OCI-LY1 (cell line): ENCODE data around the gene ZBTB46.

Source experiments
- H2AFZ ChIP-seq: fragments of 200-600 bp; sonication (generic), shearing (Covaris generic); 2 replicates; pipeline ENCODE4 v1.6.0; 2014; ENCODE audit warnings: antibody characterized with exemption, mild to moderate bottlenecking, low read length
- H3F3A ChIP-seq: fragments of 200-600 bp; sonication (generic), shearing (Covaris generic); 2 replicates; pipeline ENCODE4 v1.6.0; 2014; ENCODE audit warnings: mild to moderate bottlenecking, antibody characterized with exemption, low read length, moderate library complexity; ENCODE audit not compliant: insufficient read depth
- H3K27ac ChIP-seq: fragments of 200-600 bp; sonication (generic); 2 replicates; pipeline ENCODE4 v1.5.1; 2014; ENCODE audit warnings: low read length, mixed run types, mild to moderate bottlenecking, low read depth; ENCODE audit not compliant: poor library complexity, severe bottlenecking
- H3K27me3 ChIP-seq: fragments of 200-600 bp; sonication (generic); 2 replicates; pipeline ENCODE4 v1.6.0; 2014; ENCODE audit warnings: antibody characterized with exemption, mild to moderate bottlenecking, low read length, moderate library complexity; ENCODE audit not compliant: insufficient read depth
- H3K36me3 ChIP-seq: fragments of 200-600 bp; sonication (generic); 2 replicates; pipeline ENCODE4 v1.6.1; 2014; ENCODE audit warnings: mild to moderate bottlenecking, antibody characterized with exemption, low read length, moderate library complexity, mixed read lengths; ENCODE audit not compliant: insufficient read depth
- H3K4me1 ChIP-seq: fragments of 200-600 bp; sonication (generic); 2 replicates; pipeline ENCODE4 v1.5.1; 2014; ENCODE audit warnings: mild to moderate bottlenecking, low read length, moderate library complexity; ENCODE audit not compliant: insufficient read depth, severe bottlenecking
- H3K4me2 ChIP-seq: fragments of 200-600 bp; sonication (generic), shearing (Covaris generic); 2 replicates; pipeline ENCODE4 v1.6.1; 2014; ENCODE audit warnings: low read length
- H3K4me3 ChIP-seq: fragments of 200-600 bp; sonication (generic); 2 replicates; pipeline ENCODE4 v1.5.1; 2014; ENCODE audit warnings: low read length, low read depth, mild to moderate bottlenecking, mixed read lengths; ENCODE audit not compliant: poor library complexity, severe bottlenecking
- H3K79me2 ChIP-seq: fragments of 200-600 bp; shearing (Covaris generic); 2 replicates; pipeline ENCODE4 v1.6.1; 2016; ENCODE audit warnings: mixed run types, low read length, mixed read lengths; ENCODE audit not compliant: insufficient read depth
- H3K9ac ChIP-seq: fragments of 200-600 bp; sonication (generic), shearing (Covaris generic); 2 replicates; pipeline ENCODE4 v1.6.1; 2014; ENCODE audit warnings: mild to moderate bottlenecking, low read length, mixed read lengths
- H3K9me2 ChIP-seq: fragments of 200-600 bp; sonication (generic), shearing (Covaris generic); 2 replicates; pipeline ENCODE4 v1.6.1; 2014; ENCODE audit warnings: low read depth, mild to moderate bottlenecking, low read length, mixed read lengths
- H3K9me3 ChIP-seq: fragments of 200-600 bp; shearing (Covaris generic); 2 replicates; pipeline ENCODE4 v1.6.1; 2014; ENCODE audit warnings: low read length, mixed read lengths
- H4K20me1 ChIP-seq: fragments of 200-600 bp; sonication (generic), shearing (Covaris generic); 2 replicates; pipeline ENCODE4 v1.6.0; 2016; ENCODE audit warnings: mild to moderate bottlenecking, low read length; ENCODE audit not compliant: insufficient read depth
- CTCF ChIP-seq: fragments of 200-600 bp; sonication (generic), shearing (Covaris generic); IDR thresholded peaks from 2 replicates; pipeline ENCODE4 v1.5.1; 2017; ENCODE audit warnings: mild to moderate bottlenecking, antibody characterized with exemption, low read length, moderate library complexity, mixed read lengths
- EZH2 ChIP-seq: fragments of 200-600 bp; sonication (generic), shearing (Covaris generic); IDR thresholded peaks from 2 replicates; pipeline ENCODE4 v1.8.0; 2017; ENCODE audit warnings: borderline replicate concordance, mixed run types, mild to moderate bottlenecking, antibody characterized with exemption, low read length, moderate library complexity, mixed read lengths

The ZBTB46 gene

GRCh38 chr20:63768591-63769515 is 62.2 kb downstream of the ZBTB46 start:
- H3K9me2 ChIP-seq, result no peaks in the 10 kb centered on the region
- no peaks in the 10 kb centered on the region for H3F3A ChIP-seq
- H2AFZ ChIP-seq, result no peak overlapping the region
- no peaks in the 10 kb centered on the region for H3K36me3 ChIP-seq
- no peak overlapping the region for H3K9ac ChIP-seq
- peaks cover 4% of the 10 kb centered on the region; the same call in 1 of the 2 replicates for H3K27me3 ChIP-seq
- H3K4me2 ChIP-seq, result no peak overlapping the region
- no peaks in the 10 kb centered on the region for H4K20me1 ChIP-seq
- TF ChIP-seq CTCF (no peak), EZH2 (no peak)
- no peaks in the 10 kb centered on the region for H3K79me2 ChIP-seq
- no peaks in the 10 kb centered on the region for H3K9me3 ChIP-seq
- H3K27ac ChIP-seq, result no peak overlapping the region
- H3K4me3 ChIP-seq, result no peak overlapping the region
- H3K4me1 ChIP-seq, result peaks cover 6% of the 10 kb centered on the region

- Histone ChIP-seq H3K4me2 (no peak overlapping the region), H3K36me3 (no peaks in the 10 kb centered on the region), H4K20me1 (no peaks in the 10 kb centered on the region), H2AFZ (no peak overlapping the region), H3K79me2 (no peaks in the 10 kb centered on the region), H3K4me1 (peaks cover 4% of the 10 kb centered on the region), H3K4me3 (no peak overlapping the region), H3K9ac (no peak overlapping the region), H3K9me2 (no peaks in the 10 kb centered on the region), H3K27me3 (peaks cover 4% of the 10 kb centered on the region; the same call in 1 of the 2 replicates), H3F3A (no peaks in the 10 kb centered on the region), H3K9me3 (no peaks in the 10 kb centered on the region), H3K27ac (no peak overlapping the region)
- no peak for TF ChIP-seq EZH2
- TF ChIP-seq CTCF, result no peak
These were observed 63.2 kb downstream of the ZBTB46 start for GRCh38 chr20:63767886-63768285.

GRCh38 chr20:63767456-63767855 is 63.6 kb downstream of the ZBTB46 start:
- Histone ChIP-seq H3K36me3 (no peaks in the 10 kb centered on the region), H3K27me3 (peaks cover 4% of the 10 kb centered on the region; the same call in 1 of the 2 replicates), H3K4me3 (no peak overlapping the region), H3K9ac (no peak overlapping the region), H3K27ac (no peak overlapping the region), H3K4me2 (no peak overlapping the region), H3K79me2 (no peaks in the 10 kb centered on the region), H3K4me1 (no peaks in the 10 kb centered on the region), H2AFZ (no peak overlapping the region), H3K9me3 (no peaks in the 10 kb centered on the region), H3K9me2 (no peaks in the 10 kb centered on the region), H3F3A (no peaks in the 10 kb centered on the region), H4K20me1 (no peaks in the 10 kb centered on the region)
- TF ChIP-seq CTCF, result no peak
- no peak for TF ChIP-seq EZH2
